HG03064 (cell line): ENCODE data around the gene NKD1.
A peak's percentile ranks its signal among the peaks of the same experiment; 100 is the strongest.

Experiments used
- ATAC-seq: cut with Tn5 transposase; IDR thresholded peaks from one replicate; pipeline ENCODE4 v1.9.1; 2021; ENCODE audit warnings: low read depth; ENCODE audit not compliant: unreplicated experiment

NKD1 gene

GRCh38 chr16:50681021-50681885 lies 133.1 kb downstream of the NKD1 start, which contains the start of gene SNX20:
SNX20 (minus strand) TSS chr16:50681312; CDS start chr16:50677526, 3,786 bp downstream.
- peak; percentile 51 for ATAC-seq

GRCh38 chr16:50683689-50684374 lies 135.6 kb downstream of the NKD1 start:
- ATAC-seq, result peak; percentile 48

GRCh38 chr16:50684823-50685461 lies 136.7 kb downstream of the NKD1 start:
- ATAC-seq, result no peak

- no peak for ATAC-seq
Observed at GRCh38 chr16:50685462-50686063, 137.4 kb downstream of the NKD1 start.

- ATAC-seq, result no peak
Observed at GRCh38 chr16:50688083-50688482, 139.9 kb downstream of the NKD1 start.

- ATAC-seq, result no peak
Observed at GRCh38 chr16:50688867-50689266, 140.7 kb downstream of the NKD1 start.

- ATAC-seq, result no peak
Observed at GRCh38 chr16:50690177-50690576, 142.0 kb downstream of the NKD1 start.

- no peak for ATAC-seq
Observed at GRCh38 chr16:50692644-50692998, 144.4 kb downstream of the NKD1 start.

GRCh38 chr16:50692999-50693781 lies 145.0 kb downstream of the NKD1 start, which contains the start of gene NOD2:
NOD2 (plus strand) TSS chr16:50693606; CDS start chr16:50699496, 5,890 bp downstream.
- no peak for ATAC-seq

GRCh38 chr16:50694206-50694605 lies 146.0 kb downstream of the NKD1 start:
- no peak for ATAC-seq

GRCh38 chr16:50695017-50696000 lies 147.1 kb downstream of the NKD1 start:
- no peak for ATAC-seq

GRCh38 chr16:50696126-50696525 lies 147.9 kb downstream of the NKD1 start:
- peak; percentile 25 for ATAC-seq

GRCh38 chr16:50696575-50697420 lies 148.6 kb downstream of the NKD1 start:
- peak; percentile 43 for ATAC-seq

GRCh38 chr16:50697421-50697715 lies 149.2 kb downstream of the NKD1 start:
- ATAC-seq, result no peak

GRCh38 chr16:50697881-50698767 lies 149.9 kb downstream of the NKD1 start:
- peak; percentile 40 for ATAC-seq
